NCI-H446 treated with DMSO at 0.1 percent for 48 hours (cell line): ENCODE measurements around the gene RAB11B.
A peak's percentile ranks its signal among the peaks of the same experiment; 100 is the strongest.
"Not testable (repeated sequence)": the region's sequence is repeated elsewhere in the genome, so short reads cannot be mapped to it uniquely, and the experiment has no call there.

ENCODE experiments used
- DNase-seq: peaks from one replicate; lab custom pipeline; 2025; lab: John Stamatoyannopoulos, UW

The RAB11B gene

DNA sequence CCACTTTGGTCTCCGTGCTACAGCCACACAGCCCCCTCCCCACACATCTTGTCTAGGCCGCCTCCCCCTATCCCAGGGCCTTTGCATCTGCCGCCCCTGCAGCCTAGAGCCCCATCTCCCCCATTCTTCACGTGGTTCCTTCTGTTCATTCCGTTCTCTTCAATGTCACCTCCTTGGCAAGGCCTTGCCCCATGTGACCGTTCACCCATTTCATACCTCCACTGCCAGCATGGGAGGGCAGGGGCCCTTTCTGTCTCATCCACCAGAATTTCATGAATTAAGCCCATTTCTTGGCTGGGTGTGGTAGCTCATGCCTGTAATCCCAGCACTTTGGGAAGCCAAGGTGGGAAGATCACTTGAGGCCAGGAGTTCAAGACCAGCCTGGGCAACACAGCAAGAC, 38.9 kb downstream of the RAB11B start:
- DNase-seq, result no peak

DNA sequence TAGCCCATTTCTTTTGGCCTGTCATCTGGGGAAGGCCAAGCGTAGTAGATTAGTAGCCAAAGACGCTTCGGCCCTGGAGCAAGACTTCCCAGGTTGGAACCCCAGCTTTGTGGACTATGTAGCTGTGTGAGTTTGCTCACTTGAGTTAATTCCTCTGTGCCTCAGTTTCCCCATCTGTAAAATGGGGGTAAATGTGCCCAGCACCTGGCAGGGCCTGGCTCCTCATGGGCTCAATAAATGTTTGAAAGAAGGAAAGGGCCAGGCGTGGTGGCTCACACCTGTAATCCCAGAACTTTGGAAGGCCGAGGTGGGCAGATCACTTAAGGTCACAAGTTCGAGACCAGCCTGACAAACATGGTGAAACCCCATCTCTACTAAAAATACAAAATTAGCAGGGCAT, 39.7 kb downstream of the RAB11B start:
- no peak for DNase-seq

DNA sequence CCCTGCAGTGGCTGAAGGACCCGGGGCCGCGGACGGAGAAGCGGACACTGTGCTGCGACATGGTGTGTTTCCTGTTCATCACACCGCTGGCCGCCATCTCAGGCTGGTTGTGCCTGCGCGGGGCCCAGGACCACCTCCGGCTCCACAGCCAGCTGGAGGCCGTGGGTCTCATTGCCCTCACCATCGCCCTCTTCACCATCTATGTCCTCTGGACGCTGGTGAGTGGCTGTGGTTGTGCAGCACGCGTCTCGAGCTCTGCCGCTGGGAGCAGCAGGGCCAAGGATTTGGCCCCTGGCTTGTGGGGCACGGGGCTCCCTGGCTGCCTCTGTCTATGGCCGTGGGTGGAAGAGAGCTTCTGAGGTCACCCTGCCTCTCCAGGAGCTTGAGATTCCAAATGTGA, 40.5 kb downstream of the RAB11B start:
- no peak for DNase-seq

DNA sequence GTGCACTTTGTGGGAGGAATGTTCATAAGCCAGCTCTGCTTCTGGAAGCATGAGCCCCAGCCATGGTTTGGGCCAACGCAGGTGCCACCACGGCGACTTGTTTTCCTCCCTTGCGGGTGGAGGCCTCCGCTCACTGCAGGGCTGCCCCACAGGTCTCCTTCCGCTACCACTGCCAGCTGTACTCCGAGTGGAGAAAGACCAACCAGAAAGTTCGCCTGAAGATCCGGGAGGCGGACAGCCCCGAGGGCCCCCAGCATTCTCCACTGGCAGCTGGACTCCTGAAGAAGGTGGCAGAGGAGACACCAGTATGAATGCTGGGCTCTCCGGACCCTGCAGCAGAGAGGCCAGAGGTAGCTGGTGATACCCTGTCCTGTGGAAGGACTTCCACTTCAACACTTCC, 48.1 kb downstream of the RAB11B start:
- no peak for DNase-seq

DNA sequence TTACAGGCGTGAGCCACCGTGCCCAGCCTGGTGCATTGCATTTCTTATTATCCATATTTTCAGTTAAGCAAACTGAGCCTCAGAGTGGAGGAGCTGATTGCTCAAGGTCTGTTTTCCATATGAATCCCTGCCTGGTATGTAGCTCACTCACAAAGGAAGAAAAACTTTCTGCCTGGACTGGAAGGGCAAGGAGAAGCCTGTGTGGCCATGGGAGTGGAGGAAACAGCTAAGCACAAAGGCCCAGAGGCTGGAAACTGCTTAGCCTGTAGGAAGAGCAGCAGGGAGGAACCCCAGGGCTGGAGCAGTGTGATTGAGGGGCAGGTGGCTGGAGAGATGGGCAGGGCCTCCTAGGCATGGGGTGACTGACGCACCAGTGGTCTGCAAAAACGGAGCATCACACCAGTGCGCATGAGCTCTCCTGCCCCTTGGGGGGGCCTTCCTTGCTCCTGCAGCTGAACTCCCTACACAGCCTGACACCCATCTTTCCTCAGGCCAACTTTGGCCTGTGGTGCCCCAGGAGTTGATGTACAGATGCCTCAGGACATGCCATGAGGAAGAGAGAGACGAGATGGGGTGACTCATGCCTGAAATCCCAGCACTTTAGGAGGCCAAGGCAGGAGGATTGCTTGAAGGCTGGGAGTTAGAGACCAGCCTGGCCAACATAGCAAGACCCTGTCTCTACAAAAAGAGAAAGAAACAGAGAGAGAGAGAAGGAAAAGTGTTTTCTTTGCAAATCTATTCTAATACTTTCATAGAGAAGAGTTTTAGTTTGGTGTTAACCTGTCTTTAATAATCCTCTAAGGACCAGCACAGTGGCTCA, 51.8 kb downstream of the RAB11B start:
- no peak for DNase-seq

DNA sequence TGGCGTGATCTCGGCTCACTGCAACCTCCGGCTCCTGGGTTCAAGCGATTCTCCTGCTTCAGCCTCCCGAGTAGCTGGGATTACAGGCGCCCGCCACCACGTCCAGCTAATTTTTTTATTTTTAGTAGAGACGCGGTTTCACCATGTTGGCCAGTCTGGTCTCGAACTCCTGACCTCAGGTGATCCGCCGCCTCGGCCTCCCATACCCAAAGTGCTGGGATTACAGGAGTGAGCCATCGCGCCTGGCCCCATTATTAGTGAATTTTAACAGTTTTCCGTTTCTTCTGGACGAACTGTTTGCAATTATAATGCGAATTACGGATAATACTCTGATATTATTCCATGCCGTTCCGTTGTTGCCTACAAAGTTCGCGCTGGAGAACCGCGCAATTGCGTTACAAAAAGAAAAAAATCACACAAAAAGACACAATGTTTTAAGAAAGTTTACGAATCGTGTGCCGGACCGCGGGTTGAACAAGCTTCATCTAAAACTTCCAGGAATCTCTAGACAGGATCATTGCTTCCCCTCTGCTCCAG, 54.0 kb downstream of the RAB11B start:
- not testable (repeated sequence) for DNase-seq

DNA sequence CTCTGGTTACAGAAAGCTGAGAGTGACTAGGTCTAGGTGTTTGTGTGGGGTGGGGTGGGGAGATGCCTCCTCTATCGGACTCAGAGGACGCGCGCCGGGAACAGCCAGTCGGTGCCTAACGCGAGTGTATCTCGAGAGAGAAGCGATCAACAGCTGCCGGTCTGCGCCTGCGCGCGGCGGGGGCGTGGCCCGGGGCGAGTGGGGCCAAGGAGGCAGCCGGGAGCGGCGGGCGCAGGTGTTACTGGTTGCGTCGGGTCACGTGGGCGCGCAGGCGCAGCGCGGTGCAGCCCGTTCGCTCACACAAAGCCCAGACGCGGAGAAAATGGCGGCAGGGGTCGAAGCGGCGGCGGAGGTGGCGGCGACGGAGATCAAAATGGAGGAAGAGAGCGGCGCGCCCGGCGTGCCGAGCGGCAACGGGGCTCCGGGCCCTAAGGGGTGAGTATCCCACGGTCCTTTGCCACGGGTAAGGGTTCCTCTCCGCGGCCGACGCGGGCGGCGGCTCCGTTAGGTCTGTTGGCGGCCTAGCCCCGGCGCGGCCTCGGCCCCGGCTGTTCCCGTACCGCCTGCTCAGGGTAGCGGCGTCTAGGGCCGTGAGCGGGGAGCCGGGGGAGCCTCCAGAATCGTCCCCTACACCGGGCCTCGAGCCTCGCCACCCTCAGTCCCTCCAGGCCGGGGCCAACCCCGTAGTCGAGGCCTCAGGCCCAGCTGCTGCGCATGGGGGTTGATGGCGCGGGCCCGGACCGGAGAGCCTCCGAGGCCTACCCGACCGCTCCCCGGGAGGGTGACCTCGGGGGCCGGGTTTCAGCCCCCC, 54.7 kb downstream of the RAB11B start, which contains the start of gene HNRNPM:
HNRNPM (plus strand) TSS at position 299 of the 811 bp plus-strand sequence; CDS start at position 323, 24 bp downstream.
- DNase-seq, result peak; percentile 94

DNA sequence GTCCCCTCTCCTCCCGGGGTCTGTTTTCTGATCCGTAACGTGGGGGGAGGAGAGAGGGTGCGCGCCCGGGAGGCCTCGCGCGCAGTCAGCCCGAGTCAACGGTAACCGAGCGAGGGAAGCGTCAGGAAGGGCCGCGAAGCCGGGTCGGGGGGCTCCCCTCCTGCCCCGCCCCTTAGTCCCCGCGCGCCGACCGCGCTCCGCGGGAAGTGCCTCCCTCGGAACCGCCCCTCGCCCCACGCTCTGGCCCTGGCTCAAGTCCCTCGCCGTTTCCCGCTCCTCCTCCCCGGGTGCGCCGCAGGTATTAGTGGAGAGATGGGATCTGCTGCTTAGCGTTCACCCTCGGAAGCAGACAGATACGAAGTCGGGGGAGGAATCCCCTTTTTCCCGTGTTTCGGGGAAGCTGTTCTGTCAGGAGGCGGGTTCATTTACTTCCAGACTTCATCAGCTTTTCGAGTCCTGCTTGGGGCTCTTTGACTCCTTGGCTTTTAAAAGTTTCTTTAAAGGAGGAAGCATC, 55.4 kb downstream of the RAB11B start:
- no peak for DNase-seq

DNA sequence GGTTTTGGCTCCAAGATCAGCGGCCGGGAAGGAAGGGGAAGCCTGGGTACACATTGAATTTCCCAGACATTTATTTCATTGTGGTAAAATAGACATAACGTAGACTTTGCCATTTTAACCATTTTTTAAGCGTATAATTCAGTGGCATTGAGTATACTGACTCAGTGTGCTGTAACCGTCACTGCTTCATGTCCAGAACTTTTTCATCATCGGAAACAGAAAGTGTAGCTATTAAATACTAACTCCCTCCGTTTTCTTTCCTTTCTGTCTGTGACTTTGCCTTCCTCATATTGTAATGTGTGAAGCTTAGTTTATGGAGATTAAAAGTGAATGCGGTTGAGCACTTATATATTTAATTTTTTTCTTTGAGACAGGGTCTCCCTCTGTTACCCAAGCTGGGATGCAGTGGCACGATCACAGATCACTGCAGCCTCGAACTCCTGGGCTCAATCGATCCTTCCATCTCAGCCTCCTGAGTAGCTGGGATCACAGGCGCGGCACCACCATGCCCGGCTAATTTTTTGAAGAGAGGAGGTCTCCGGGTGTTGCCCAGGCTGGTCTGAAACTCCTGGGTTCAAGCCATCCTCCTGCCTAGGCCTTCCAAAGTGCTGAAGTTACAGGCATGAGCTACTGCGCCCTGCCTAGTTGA, 56.0 kb downstream of the RAB11B start:
- DNase-seq, result no peak

DNA sequence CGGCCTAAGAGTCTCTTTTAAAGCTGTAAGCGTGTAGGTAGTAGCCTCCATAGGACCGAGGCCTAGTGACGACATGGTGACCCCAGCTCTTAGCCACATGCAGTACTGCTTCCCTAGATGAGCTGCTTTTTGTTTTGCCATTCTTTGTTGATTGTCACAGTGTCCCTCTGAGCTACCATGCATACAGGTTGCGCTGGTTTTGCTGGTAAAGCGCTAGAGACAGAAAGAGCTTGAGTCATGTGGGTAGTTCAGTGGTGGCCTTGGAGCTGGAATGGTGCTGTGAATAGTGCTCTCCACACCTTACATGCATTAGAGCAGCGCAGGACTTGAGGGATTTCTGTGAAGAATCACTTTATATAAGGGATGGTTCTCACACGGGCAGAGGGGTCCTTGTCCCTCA, 59.7 kb downstream of the RAB11B start:
- no peak for DNase-seq

DNA sequence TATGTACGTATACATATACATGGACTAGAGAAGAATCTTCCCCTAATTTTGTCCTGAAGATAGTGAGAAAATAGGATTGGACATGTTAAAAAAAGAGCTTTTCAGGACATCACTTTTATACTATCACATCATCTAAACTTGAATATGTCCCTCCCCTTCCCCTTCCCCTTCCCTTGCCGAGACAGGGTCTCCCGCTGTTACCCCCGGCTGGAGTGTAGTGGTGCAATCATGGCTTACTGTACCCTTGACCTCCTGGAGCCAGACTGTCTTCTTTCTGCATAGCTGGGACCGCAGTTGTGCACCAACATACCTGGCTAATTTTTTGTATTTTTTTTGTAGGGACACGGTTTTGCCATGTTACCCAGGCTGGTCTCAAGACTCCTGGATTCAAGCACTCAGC, 61.2 kb downstream of the RAB11B start:
- no peak for DNase-seq

DNA sequence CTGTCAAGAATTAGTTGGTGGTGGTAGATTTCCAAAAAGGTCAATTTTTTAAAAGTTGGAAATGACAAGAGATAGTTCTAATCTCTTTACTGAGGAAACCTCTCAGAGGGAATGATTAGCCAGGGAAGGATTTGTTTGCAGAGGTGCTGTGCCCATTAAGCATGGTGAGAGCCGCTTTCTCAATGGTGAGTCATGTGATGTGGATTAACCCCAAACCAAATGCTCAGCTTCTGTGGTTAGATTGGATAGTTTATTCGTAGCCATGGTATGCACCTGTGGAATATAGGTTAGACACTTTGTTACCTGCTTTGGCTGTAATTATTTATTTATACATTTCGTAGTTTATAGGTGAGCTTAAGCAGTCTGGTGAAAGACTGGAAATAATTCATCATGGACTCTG, 61.7 kb downstream of the RAB11B start:
- DNase-seq, result no peak

DNA sequence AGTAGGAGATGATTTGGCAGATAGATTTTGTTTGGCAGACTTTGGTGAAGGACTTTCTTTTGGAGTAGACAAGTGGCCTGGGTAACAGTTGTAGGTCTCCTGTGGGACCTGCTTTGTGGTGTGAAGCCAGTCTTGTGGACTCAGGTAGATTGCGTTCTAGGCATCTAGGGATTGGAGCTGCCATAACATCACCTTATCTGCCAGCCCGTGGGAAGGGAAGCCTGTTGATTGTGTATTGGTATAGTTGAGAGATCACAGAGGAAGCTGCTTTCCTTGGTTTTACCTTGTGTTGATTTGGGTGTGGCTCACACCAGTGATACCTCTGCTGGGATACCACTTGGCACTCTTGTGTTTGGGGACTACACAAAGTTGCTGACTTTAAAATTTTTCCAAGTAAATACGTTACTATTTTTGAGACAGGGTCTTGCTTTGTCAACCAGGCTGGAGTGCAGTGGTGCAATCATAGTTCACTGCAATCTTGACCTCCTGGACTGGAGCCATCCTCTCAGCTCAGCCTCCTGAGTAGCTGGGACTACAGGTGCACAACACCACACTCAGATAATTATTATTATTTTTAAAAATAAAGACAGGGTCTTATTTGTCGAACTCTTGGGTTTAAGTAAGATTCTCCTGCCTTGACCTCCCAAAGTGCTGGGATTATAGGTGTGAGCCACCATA, 62.4 kb downstream of the RAB11B start:
- no peak for DNase-seq

DNA sequence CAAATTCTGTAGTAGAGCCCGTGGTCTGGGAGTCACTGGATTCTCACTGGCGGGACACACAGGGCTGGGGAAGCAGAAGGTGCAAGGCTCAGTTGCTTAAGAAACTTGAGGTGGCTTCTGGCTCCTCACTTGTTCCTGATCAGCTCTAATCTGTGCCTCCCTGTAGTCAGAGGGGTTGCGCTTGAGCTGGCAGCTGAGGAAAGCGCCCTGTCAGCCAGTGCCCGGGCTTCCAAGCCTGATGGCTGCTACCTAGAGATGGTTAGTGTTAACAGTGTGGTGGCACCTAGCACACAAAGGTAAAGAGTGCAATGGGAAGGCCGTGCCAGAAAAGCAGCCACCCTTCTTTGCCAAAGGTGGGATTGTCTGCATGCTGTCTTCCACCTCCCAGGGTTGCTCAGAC, 63.5 kb downstream of the RAB11B start:
- no peak for DNase-seq
